GM18870 (cell line): ENCODE results near the gene BUD13.
"Not testable (repeated sequence)": the region's sequence is repeated elsewhere in the genome, so short reads cannot be mapped to it uniquely, and the experiment has no call there.

Experiments used
- ATAC-seq: cut with Tn5 transposase; IDR thresholded peaks from one replicate; pipeline ENCODE4 v1.9.1; 2021; ENCODE audit warnings: moderate library complexity; ENCODE audit not compliant: unreplicated experiment

The BUD13 gene

DNA sequence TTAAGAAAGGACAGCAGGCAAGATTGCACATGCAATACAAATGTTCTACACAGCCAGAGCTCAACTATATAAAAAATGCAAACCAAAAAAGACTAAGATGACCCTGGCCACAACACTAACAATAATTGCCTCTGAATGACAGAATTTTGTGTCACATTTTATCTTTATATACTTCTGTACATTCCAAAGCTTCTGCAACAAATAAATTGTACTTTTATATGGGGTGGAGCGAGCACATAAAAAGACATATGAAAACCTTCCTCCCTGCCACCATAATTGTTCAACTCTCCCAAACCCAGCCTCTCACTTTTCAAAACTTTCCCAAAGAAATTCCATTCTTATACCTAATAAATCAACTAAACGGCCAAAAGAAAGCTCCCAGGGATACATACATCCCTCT is 10.7 kb downstream of the BUD13 start:
- no peak for ATAC-seq

GRCh38 chr11:116756044-116756443 is 16.7 kb downstream of the BUD13 start:
- not testable (repeated sequence) for ATAC-seq

- no peak for ATAC-seq
These were observed 22.6 kb downstream of the BUD13 start for GRCh38 chr11:116750070-116750718.

DNA sequence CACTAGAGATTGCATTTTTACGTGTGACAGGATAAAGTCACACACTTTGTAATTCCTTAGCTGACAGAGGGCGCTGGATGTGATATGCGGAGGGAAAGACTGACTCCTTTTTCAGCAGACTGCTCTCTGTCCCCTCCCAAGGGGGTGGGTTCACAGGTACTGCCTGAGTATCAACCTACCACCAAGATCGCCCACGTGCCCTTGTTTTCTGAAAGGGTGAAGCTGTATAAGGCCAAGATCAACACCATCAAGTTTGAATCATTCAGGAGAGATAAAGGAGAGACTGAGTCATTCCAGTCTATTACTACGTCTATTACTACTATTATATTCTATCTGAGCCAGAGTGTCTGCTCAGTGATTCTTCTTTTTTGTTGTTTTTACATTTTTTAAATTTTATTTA is 30.7 kb downstream of the BUD13 start:
- ATAC-seq, result no peak

GRCh38 chr11:116740741-116741140 is 32.0 kb downstream of the BUD13 start:
- ATAC-seq, result no peak

GRCh38 chr11:116738975-116739374 is 33.8 kb downstream of the BUD13 start:
- no peak for ATAC-seq

GRCh38 chr11:116736763-116737162 is 36.0 kb downstream of the BUD13 start:
- ATAC-seq, result no peak

DNA sequence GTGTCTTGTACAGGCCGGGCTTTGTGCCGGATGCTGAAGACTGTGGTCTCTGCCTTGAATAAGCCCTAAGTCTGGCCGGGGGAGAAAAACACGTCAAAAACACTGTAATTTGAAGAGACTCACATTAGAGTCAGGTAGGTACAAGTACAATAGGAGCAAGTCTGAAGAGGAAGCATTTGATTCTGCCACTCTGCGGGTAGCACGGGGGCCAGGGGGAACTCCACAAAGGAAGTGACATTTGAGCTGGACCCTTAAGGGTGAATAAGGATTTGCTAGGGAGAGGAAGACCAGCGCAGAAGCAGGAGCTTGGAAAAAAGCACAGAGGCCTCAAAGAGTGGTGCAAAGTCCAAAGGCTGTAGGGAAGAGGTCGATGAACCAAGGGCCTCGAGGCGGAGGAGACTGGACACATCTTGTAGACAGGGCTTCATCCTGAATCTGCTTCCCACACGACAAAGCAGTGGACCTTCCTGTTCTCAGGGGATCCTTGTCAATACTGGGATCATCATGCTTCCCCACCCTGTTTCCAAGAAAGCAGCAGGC is 38.7 kb downstream of the BUD13 start:
- ATAC-seq, result no peak

DNA sequence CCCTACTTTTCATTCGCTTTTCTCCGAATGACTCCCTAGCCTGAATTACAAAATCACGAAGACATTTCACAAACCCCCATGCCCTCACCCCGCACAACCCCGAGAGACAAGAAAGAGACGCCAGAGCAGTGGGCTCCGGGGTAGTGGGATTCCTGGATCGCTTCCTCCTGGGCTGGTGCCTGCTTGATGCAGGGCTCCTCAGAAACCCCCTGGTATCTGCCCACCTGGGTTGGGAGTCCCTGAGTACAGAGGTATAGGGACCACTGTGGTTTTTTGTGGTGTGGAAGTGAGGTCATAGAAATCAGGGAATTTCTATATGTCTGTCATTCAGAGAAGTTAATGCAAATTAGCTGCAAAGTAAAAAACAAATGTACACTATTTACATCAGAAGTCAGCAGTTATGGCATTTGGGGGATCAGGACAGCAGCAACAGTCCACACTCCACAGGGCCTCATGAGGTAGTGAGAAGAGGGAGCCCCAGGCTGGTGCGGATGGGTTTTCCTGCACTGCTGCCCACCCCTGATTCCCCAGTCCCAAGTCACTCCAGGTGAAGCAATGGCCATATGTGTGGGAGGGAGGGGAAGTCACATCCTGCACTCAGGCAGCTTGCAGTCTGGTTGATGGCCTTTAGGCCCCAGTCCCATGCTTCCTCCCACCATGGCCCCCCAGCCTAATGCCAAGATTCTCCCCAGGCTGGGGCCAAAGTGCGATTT is 39.6 kb downstream of the BUD13 start:
- no peak for ATAC-seq

- no peak for ATAC-seq
These were observed 40.3 kb downstream of the BUD13 start for GRCh38 chr11:116732271-116733042.

GRCh38 chr11:116731821-116732220 is 41.0 kb downstream of the BUD13 start:
- ATAC-seq, result no peak

GRCh38 chr11:116731097-116731761 is 41.6 kb downstream of the BUD13 start:
- no peak for ATAC-seq

DNA sequence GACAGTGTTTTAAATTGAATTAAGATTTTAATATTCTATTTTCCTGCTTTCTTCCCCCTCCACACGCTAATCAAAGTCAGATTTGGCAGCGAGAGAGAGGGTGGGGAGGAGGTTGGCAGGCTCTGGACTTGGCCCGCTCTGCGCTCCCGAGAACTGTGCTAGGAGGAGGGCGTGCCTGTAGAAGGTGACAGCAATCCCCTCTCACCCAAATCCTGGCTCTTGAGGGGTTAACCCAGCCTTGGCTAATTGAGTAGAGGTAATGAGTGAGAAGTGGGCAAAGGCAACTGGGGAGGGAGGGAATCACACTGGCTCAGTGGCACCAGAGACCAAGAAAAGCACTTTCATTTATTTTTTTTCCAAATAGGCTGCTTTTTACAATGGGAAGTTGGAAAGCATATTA is 42.2 kb downstream of the BUD13 start:
- no peak for ATAC-seq

DNA sequence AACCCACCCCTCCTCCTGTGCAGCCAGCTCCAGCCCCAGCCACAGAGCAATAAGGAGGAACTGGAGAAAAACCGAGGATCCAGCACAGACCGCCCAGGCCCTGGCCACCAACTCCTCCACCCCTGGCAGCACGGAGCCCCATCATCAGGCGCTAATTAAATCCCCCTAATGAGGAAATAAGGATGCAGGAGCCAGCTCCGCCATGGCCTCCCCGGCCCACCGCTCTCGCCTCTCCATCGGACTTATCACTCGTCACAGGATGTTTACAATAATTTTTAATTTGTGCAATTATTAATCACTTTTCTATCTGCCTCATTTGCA is 42.6 kb downstream of the BUD13 start:
- ATAC-seq, result no peak

DNA sequence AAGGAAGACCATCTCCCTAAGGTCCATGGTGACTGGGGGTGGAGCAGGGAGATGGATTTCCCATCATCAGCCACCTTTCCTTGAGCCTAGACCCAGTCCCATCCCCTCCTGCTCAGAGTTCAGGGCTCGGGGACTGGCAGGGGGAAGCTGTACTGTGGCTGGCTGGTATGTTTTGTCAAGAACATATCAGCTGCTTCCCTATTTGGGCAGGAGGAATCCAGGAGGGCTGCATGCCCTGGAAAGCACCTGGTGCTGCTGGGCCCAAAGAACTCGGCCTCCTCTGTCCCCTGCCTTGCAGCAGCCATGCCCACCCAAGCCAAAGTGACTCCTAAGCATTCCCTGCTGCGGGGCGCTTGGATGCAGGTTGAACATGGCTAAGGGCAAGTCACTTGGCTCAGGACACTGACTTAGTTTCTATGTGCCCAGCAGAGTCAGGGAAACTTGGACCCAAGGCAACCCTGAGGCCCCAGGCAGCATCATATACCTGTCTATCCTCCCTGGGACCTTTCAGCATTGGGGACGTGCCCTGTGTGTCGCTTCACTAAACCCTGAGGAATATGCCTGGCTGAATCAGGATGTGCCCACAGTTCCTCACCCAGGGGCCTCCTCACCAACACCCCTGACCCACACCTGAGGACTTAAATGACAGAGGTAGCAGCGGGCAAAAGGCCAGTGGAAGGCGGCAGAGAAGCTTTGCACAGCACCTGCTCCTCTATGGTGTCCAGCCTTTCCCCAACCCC is 43.1 kb downstream of the BUD13 start:
- no peak for ATAC-seq

- ATAC-seq, result no peak
These were observed 44.8 kb downstream of the BUD13 start for GRCh38 chr11:116727990-116728389.

DNA sequence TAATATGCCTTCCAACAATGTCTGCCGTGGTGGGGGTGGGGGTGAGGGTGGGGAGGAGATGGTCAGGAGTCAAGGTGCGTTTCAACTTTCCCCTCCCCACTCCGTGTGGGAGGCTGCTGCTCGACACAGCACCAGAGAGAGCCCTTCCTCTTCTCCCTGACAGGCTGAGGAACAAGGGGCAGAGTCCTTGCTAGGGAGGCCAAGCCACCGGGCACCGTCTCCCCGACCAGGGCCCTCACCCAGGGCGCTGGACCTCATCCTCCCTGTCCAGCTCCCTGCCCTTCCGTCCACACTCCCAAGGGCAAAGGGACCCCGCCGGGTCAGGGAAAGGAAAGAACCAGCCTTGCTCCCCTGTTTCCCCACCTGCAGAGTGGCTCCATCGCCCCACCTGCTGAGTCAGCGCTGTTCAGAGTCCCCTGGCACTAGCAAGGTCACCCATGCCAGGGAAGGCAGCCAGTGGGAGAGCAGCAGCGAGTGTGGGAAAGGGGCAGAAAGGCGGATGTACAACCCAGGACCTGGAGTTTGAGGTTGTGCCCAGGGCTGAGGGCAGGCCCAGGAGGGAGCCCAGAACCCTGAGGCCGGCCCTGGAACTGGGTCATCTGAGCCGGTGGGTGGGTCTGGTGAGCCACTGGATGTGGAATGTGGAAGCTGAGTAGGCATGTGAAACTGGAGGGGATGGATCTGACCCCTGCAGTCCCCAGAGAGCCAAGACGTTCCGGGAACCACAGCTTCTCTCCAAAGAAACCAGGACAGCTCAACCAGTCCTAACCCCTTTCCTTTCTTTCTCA is 47.2 kb downstream of the BUD13 start:
- no peak for ATAC-seq

GRCh38 chr11:116724813-116725212 is 48.0 kb downstream of the BUD13 start:
- ATAC-seq, result no peak

GRCh38 chr11:116723511-116723910 is 49.3 kb downstream of the BUD13 start:
- no peak for ATAC-seq

- no peak for ATAC-seq
These were observed 50.8 kb downstream of the BUD13 start for GRCh38 chr11:116721988-116722387.
